GM21360 (cell line): Measurements from ENCODE around the gene OR6C74.

Experiments
- ATAC-seq: cut with Tn5 transposase; IDR thresholded peaks from one replicate; pipeline ENCODE4 v1.9.1; 2021; ENCODE audit warnings: mild to moderate bottlenecking, moderate library complexity; ENCODE audit not compliant: unreplicated experiment

The OR6C74 gene

GRCh38 chr12:55244309-55244708, at the start of gene OR6C74:
Gene OR6C74, plus strand, starts transcription at chr12:55244609. Its CDS starts 2,679 bp downstream, at chr12:55247288.
- ATAC-seq, result no peak

- no peak for ATAC-seq
These were observed 23.7 kb upstream of the OR6C74 start, which contains the start of gene OR10A7 for GRCh38 chr12:55220725-55221124. Gene OR10A7, plus strand, starts transcription at chr12:55221025. Its CDS starts 0 bp downstream, at chr12:55221025.

- ATAC-seq, result no peak
These were observed 17.9 kb upstream of the OR6C74 start for GRCh38 chr12:55226523-55226922.

GRCh38 chr12:55227643-55228042, 16.8 kb upstream of the OR6C74 start:
- no peak for ATAC-seq

- ATAC-seq, result no peak
These were observed 1.8 kb downstream of the OR6C74 start for GRCh38 chr12:55246159-55246558.

- ATAC-seq, result no peak
These were observed 6.5 kb downstream of the OR6C74 start for GRCh38 chr12:55250944-55251343.

- ATAC-seq, result no peak
These were observed 8.9 kb downstream of the OR6C74 start for GRCh38 chr12:55253281-55253680.

GRCh38 chr12:55256831-55257230, 12.4 kb downstream of the OR6C74 start:
- ATAC-seq, result no peak

GRCh38 chr12:55258303-55258702, 13.9 kb downstream of the OR6C74 start:
- no peak for ATAC-seq

- ATAC-seq, result no peak
These were observed 36.6 kb downstream of the OR6C74 start for GRCh38 chr12:55280991-55281390.

- ATAC-seq, result no peak
These were observed 45.6 kb downstream of the OR6C74 start for GRCh38 chr12:55289999-55290398.
